OCI-LY7 (cell line): Measurements from ENCODE around the gene GCNT3.

Experiments used
- CTCF ChIP-seq: fragments of 200-600 bp; sonication (generic); conservative IDR thresholded peaks from 2 replicates; pipeline ENCODE4 v1.5.1; 2014; ENCODE audit warnings: mild to moderate bottlenecking, antibody characterized with exemption, low read length, moderate library complexity, mixed read lengths
- EZH2phosphoT487 ChIP-seq: fragments of 200-600 bp; sonication (generic); IDR thresholded peaks from 2 replicates; pipeline ENCODE4 v1.6.1; 2018; ENCODE audit warnings: low read depth, borderline replicate concordance, mild to moderate bottlenecking, mixed run types, antibody characterized with exemption, low read length, moderate library complexity, mixed read lengths

GRCh38 chr15:59636184-59636583, 24.6 kb downstream of the GCNT3 start:
- no peak for TF ChIP-seq CTCF
- TF ChIP-seq EZH2phosphoT487 = no peak
